HepG2 (cell line): ENCODE results near the gene NOP14. TPM values are rescaled to one million over a fixed set of nuclear protein-coding genes. Genes with fewer than 3 reads are reported as not detected.

Experiments used
- MIER2 ChIP-seq: IDR thresholded peaks from 2 replicates; pipeline ENCODE4 v1.6.1; 2016; ENCODE audit warnings: missing biosample characterization, missing genetic modification reagents
- MYNN ChIP-seq: sonication (generic); formaldehyde crosslinking; IDR thresholded peaks from 2 replicates; pipeline ENCODE4 v1.4.0; 2020; ENCODE audit warnings: mild to moderate bottlenecking, low read depth, missing genetic modification reagents
- SIN3A ChIP-seq: IDR thresholded peaks from 2 replicates; pipeline ENCODE4 v1.6.1; 2011; ENCODE audit warnings: low read depth, mild to moderate bottlenecking, control low read depth, low read length, borderline replicate concordance
- ZNF589 ChIP-seq: sonication (generic); formaldehyde crosslinking; conservative IDR thresholded peaks from 2 replicates; pipeline ENCODE4 v1.8.0; 2022; ENCODE audit warnings: mild to moderate bottlenecking, moderate library complexity, missing genetic modification reagents
- polyA plus RNA-seq, 8 experiments: library from polyadenylated mRNA; depleted of rRNA in 3 of 8; stranded (reverse) in 7 of 8; unstranded in 1 of 8; fragments of >200 nt; fragmentation: Illumina TruSeq in 4 of 8; extraction: Trizol in 4 of 8; gene quantifications; 2 replicates each; pipeline versions ENCODE4 v1.2.1 to v1.2.3, GENCODE V29; 2011 to 2016; ENCODE audit warnings: low read depth in 4 of 8, missing spikeins in 1 of 8, mixed read lengths in 1 of 8; ENCODE audit not compliant: insufficient read depth in 1 of 8
- total RNA-seq, 5 experiments: library from RNA; depleted of rRNA; stranded (reverse); fragments of >200 nt; fragmentation: Illumina TruSeq; extraction: Trizol; gene quantifications; 2 replicates each; pipeline ENCODE4 v1.2.3, GENCODE V29; 2016; ENCODE audit warnings: low read depth in 1 of 5
- TF ChIP-seq, protein P1 (sequence below): sonication (generic); formaldehyde crosslinking; conservative IDR thresholded peaks from 2 replicates; pipeline ENCODE4 v1.8.0; 2022; ENCODE audit warnings: low read depth, missing genetic modification reagents
- TF ChIP-seq, protein P2 (sequence below): sonication (generic); formaldehyde crosslinking; IDR thresholded peaks from 2 replicates; pipeline ENCODE4 v1.4.0; 2020; ENCODE audit warnings: missing genetic modification reagents, borderline replicate concordance
- TF ChIP-seq, protein P3 (sequence below): sonication (generic); formaldehyde crosslinking; conservative IDR thresholded peaks from 2 replicates; pipeline ENCODE4 v1.4.0; 2020; ENCODE audit warnings: missing genetic modification reagents

The NOP14 gene
- total and polyA plus RNA-seq, 2 of the 13 experiments (the other 11 are each of a cell fraction or from before 2014, with no cell fraction given), result 6.9 to 47.9 TPM

DNA sequence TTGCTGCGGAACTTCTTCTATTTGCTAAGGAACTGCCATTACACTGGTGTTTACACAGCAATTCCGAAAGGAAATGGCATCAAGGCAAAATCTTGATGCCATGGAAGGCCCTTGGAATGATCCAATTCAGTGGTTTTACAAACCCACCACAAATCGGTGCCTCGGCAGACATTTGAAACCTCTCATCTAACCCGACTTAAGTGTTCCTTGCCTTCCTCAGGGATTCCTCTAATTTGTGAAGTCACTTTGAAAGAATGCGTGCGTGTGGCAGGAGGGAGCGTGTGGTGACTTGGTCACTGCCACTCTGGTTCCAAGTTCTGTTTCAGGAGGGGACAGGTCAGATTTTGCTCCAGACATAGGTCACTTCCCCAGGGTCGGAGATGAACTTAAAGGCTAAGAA is 4.8 kb downstream of the NOP14 start (continued):
- TF ChIP-seq, protein P1, sequence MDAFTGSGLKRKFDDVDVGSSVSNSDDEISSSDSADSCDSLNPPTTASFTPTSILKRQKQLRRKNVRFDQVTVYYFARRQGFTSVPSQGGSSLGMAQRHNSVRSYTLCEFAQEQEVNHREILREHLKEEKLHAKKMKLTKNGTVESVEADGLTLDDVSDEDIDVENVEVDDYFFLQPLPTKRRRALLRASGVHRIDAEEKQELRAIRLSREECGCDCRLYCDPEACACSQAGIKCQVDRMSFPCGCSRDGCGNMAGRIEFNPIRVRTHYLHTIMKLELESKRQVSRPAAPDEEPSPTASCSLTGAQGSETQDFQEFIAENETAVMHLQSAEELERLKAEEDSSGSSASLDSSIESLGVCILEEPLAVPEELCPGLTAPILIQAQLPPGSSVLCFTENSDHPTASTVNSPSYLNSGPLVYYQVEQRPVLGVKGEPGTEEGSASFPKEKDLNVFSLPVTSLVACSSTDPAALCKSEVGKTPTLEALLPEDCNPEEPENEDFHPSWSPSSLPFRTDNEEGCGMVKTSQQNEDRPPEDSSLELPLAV, result no peak
- TF ChIP-seq, protein P2, sequence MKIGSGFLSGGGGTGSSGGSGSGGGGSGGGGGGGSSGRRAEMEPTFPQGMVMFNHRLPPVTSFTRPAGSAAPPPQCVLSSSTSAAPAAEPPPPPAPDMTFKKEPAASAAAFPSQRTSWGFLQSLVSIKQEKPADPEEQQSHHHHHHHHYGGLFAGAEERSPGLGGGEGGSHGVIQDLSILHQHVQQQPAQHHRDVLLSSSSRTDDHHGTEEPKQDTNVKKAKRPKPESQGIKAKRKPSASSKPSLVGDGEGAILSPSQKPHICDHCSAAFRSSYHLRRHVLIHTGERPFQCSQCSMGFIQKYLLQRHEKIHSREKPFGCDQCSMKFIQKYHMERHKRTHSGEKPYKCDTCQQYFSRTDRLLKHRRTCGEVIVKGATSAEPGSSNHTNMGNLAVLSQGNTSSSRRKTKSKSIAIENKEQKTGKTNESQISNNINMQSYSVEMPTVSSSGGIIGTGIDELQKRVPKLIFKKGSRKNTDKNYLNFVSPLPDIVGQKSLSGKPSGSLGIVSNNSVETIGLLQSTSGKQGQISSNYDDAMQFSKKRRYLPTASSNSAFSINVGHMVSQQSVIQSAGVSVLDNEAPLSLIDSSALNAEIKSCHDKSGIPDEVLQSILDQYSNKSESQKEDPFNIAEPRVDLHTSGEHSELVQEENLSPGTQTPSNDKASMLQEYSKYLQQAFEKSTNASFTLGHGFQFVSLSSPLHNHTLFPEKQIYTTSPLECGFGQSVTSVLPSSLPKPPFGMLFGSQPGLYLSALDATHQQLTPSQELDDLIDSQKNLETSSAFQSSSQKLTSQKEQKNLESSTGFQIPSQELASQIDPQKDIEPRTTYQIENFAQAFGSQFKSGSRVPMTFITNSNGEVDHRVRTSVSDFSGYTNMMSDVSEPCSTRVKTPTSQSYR (CRISPR knock-in tag), result no peak
- no peak for TF ChIP-seq ZNF589
- TF ChIP-seq, protein P3, sequence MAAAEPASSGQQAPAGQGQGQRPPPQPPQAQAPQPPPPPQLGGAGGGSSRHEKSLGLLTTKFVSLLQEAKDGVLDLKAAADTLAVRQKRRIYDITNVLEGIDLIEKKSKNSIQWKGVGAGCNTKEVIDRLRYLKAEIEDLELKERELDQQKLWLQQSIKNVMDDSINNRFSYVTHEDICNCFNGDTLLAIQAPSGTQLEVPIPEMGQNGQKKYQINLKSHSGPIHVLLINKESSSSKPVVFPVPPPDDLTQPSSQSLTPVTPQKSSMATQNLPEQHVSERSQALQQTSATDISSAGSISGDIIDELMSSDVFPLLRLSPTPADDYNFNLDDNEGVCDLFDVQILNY (CRISPR knock-in tag), result no peak
- TF ChIP-seq SIN3A, result no peak
- TF ChIP-seq MIER2, result no peak
- TF ChIP-seq MYNN (CRISPR knock-in tag), result no peak
